H7 (cell line): Measurements from ENCODE around the gene TREM2. TPM values are rescaled to one million over a fixed set of nuclear protein-coding genes. Genes with fewer than 3 reads are reported as not detected.

Source experiments
- DNase-seq: peaks from one replicate; pipeline ENCODE4 v3.0.0; 2012
- H3K27me3 ChIP-seq: 2 replicates; pipeline ENCODE4 v1.6.0; 2011; ENCODE audit warnings: mild to moderate bottlenecking, low read length; ENCODE audit not compliant: control insufficient read depth, insufficient read depth
- H3K36me3 ChIP-seq: replicated peaks from 2 replicates; pipeline ENCODE4 v1.5.1; 2011; ENCODE audit warnings: low read length; ENCODE audit not compliant: control insufficient read depth, insufficient read depth
- H3K4me3 ChIP-seq: 2 replicates; pipeline ENCODE4 v1.5.1; 2011; ENCODE audit warnings: low read depth, mild to moderate bottlenecking, control low read depth, low read length, moderate library complexity; ENCODE audit not compliant: insufficient read depth
- total RNA-seq: library from RNA; depleted of rRNA; stranded (reverse); fragments of >200 nt; shearing (Covaris generic); gene quantifications from 2 replicates; pipeline ENCODE4 v1.2.3, GENCODE V29; 2014; rRNA removed

The TREM2 gene
- total RNA-seq = not detected in 2 replicates

DNA sequence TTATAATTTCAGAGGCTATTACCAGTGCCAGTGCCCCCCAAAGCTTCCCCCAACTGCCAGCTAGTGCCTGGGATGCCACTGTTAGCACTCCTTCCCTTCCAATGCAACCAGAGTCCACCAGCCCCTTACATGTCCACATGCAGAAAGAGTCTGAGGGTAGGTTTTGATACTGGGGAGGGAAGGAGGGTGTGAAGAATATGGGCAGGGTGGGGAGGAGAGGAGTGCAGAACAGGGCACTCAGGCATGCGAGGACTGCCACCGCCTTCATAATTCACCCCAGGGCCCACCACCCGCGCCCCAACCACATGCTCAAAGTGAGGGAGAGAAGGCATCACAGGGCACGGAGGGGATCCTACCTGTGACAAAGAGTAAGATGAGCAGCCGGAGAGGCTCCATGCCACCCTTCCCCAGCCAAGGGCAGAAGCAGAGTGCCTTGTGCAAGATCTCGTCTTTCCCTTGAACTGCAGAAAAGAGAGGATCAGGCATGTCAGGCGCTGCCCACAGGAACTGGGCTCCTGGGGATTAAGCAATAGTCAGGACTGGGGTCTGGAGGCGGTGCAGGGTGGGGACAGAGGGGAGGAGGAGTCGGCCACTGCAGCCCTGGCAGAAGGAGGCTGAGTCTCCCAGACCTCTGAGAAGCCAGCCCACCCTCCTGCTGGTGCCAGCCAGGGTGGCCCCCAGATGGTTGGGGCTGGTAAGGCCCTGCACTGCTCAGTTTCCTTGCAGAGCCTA, at the start of gene TREM2:
TREM2 (minus strand) TSS at position 430 of the 732 bp plus-strand sequence; CDS start at position 396, 34 bp downstream.
- no peak within 1 kb of the TSS for H3K4me3 ChIP-seq
- no peak for DNase-seq
- no peaks in the 10 kb centered on the region for H3K27me3 ChIP-seq
- H3K36me3 ChIP-seq = no peaks in the 10 kb centered on the region

DNA sequence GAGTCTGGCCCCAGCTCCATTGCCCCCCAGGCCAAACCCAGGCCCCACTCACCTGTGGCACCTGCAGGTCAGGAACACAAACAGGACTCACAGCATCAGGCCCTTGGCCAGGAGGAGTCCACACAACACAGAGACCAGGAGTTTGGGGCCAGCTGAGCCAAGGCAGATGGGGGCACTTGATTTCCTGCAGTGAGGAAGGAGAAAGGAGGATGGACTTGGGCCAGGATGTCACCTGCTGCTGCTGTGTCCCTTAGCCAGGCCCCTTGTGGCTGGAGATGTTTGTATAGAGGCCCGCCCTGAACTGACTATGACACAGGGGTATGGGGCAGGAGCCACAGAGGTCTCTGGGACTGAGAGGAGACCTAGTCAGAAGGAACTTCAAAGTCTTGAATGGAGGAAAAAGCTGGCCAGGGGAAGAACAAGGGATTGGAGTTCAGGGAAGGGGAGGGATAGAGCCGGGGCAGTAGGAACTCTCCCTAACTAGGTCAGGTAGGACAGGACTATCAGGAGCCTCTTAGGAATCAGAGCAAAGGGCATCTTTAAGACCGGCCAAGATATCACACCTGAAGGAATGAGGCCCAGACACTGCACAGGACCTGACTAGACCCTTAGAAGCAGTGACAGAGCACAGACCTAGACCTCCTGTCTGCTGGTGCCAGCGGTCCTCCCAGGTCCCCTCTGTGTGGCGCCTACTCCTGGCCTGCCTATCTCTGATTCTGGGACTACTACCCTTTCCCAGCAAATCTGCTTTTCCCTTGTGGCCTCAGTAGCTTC, 46.8 kb upstream of the TREM2 start:
- H3K36me3 ChIP-seq = no peaks in the 10 kb centered on the region
- no peaks in the 10 kb centered on the region for H3K27me3 ChIP-seq
- DNase-seq = no peak
- H3K4me3 ChIP-seq = no peak overlapping the region

- no peak for DNase-seq
- H3K27me3 ChIP-seq = no peaks in the 10 kb centered on the region
- no peaks in the 10 kb centered on the region for H3K36me3 ChIP-seq
- no peak overlapping the region for H3K4me3 ChIP-seq
Observed at GRCh38 chr6:41208439-41209106, 45.7 kb upstream of the TREM2 start.

DNA sequence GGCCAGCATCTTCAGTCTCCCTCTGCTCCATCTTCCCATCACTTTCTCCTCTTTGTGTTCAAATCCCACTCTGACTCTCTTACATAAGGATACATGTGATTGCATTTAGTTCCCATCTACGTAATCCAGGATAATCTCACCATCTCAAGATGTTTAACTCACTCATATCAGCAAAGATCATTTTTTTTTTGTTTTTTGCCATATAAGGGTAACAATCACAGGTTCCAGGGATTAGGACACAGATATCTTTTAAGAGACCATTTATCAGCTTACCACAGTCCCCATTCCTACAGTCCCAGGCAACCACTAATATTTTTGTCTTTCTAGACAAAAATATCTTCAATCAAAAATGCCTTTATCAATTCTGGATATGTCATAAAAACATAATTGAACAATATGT, 41.2 kb upstream of the TREM2 start:
- Histone ChIP-seq H3K27me3 (no peaks in the 10 kb centered on the region), H3K36me3 (no peaks in the 10 kb centered on the region), H3K4me3 (no peak overlapping the region)
- DNase-seq = no peak

GRCh38 chr6:41201764-41202173, 38.9 kb upstream of the TREM2 start:
- H3K4me3 ChIP-seq = no peak overlapping the region
- DNase-seq = no peak
- no peaks in the 10 kb centered on the region for H3K27me3 ChIP-seq
- no peaks in the 10 kb centered on the region for H3K36me3 ChIP-seq

GRCh38 chr6:41200901-41201763, 38.2 kb upstream of the TREM2 start, which contains the start of gene TREML2:
TSS of gene TREML2 (minus strand) at chr6:41201149. CDS start at chr6:41201008, 141 bp downstream.
- Histone ChIP-seq H3K27me3 (no peaks in the 10 kb centered on the region; the same call in 1 of the 2 replicates), H3K4me3 (no peak within 1 kb of the TSS), H3K36me3 (no peaks in the 10 kb centered on the region)
- no peak for DNase-seq

DNA sequence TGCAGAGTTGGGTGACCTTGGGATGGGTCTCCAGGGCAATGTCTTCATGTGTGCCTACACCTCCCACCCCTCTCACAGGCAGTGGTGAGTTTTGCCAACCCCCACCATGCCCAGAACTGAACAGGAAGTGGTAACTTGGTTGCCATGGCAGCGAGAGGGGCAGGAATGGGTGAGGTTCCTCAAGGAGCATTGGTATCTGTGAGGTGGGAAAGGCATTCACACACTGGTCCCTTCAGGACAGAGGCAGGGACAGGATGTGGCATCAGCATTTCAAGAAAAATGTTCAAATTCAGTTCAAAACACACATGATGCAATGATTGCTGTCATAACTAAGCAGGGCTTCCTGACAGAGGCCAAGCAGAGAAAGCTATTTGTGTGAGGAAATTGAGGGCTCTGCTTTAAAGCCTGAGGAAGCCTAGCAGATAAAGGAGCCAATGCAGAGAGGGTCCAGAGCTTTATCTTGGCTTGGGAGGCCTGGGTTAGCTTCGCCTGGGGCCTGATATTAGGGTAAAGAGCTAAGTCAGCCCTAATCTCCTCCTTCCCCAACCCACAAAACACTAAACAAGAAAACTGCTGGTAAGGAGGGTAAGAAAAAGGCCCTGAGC, 37.5 kb upstream of the TREM2 start:
- DNase-seq = no peak
- no peaks in the 10 kb centered on the region for H3K36me3 ChIP-seq

GRCh38 chr6:41199552-41200246, 36.8 kb upstream of the TREM2 start:
- DNase-seq = no peak
- Histone ChIP-seq H3K27me3 (no peaks in the 10 kb centered on the region; the same call in 1 of the 2 replicates), H3K4me3 (no peak overlapping the region), H3K36me3 (no peaks in the 10 kb centered on the region)

More for the DNA sequence above, 37.5 kb upstream of the TREM2 start:
- Histone ChIP-seq H3K27me3 (no peaks in the 10 kb centered on the region; the same call in 1 of the 2 replicates), H3K4me3 (no peak overlapping the region)

DNA sequence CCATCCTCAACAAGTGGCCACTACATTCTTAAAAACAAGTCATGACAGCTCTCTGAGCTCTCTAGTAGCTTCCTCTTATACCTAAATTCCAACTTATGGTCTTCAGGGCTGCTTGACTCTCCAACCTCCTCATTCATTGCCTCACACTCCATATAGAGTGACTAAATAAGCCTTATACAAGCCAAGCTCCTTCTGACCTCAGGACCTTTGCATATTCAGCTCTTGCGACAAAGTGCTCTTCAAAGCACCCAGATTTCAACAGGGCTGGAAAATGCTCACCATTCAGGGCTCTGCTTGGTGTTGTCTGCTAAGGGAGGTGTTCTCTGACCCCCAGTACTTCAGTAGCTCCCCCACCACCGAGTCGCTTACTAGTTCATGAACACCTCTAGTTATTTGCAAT, 34.3 kb upstream of the TREM2 start:
- Histone ChIP-seq H3K27me3 (no peaks in the 10 kb centered on the region; the same call in 1 of the 2 replicates), H3K4me3 (no peak overlapping the region), H3K36me3 (no peaks in the 10 kb centered on the region)
- DNase-seq = no peak

GRCh38 chr6:41194386-41194785, 31.5 kb upstream of the TREM2 start:
- no peak for DNase-seq
- Histone ChIP-seq H3K4me3 (no peak overlapping the region), H3K27me3 (no peaks in the 10 kb centered on the region; the same call in 1 of the 2 replicates), H3K36me3 (no peaks in the 10 kb centered on the region)

DNA sequence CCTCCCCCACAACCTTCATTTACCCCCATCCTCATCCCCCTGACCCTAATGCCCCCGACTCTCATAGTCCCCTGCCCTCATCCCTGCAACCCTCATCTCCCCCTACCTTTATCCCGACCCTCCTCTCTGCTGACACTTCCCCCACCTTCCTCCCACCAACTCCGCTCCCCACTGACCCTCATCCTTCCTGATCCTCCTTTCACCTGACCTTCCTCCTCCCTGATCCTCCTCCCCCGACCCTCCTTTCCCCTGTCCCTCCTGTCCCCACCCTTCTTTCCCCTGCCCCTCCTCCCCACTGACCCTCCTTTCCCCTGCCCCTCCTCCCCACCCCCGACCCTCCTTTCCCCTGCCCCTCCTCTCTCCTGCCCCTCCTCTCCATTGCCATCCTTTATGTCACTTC, 31.0 kb upstream of the TREM2 start:
- H3K36me3 ChIP-seq = no peaks in the 10 kb centered on the region
- no peaks in the 10 kb centered on the region; the same call in 1 of the 2 replicates for H3K27me3 ChIP-seq
- no peak overlapping the region for H3K4me3 ChIP-seq
- no peak for DNase-seq

GRCh38 chr6:41193171-41193734, 30.3 kb upstream of the TREM2 start:
- no peaks in the 10 kb centered on the region; the same call in 1 of the 2 replicates for H3K27me3 ChIP-seq
- no peaks in the 10 kb centered on the region for H3K36me3 ChIP-seq
- no peak overlapping the region for H3K4me3 ChIP-seq
- DNase-seq = no peak

DNA sequence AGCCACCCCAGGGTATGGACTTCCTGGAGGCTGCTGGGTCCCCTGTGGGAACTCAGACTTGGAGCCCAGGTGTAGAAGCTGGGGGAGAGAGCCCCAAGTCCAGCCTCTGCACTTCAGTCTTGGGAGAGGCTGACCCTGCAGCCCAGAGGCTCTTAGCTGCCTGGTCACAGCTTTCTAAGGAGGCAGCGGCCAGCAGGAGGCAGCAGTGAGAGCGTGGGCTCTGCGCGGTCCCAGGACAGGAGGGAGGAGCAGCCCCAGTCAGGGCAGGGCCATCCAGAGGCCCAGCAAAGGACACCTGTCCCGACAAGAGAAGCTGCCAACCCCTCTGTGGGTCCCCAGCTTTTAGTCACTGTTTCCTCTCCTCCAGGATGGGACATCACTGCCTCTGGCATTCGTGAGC, 28.7 kb upstream of the TREM2 start:
- no peaks in the 10 kb centered on the region; the same call in 1 of the 2 replicates for H3K27me3 ChIP-seq
- peak; percentile 90 for DNase-seq
- no peaks in the 10 kb centered on the region for H3K36me3 ChIP-seq
- no peak overlapping the region for H3K4me3 ChIP-seq
